Endothelial cell of umbilical vein (primary cell): ENCODE results near the gene VKORC1. TPM values are rescaled to one million over a fixed set of nuclear protein-coding genes. Genes with fewer than 3 reads are reported as not detected.

Experiments used
- BruUV-seq: library from RNA; stranded (reverse); fragments of 400-500 nt; replicated peaks from 2 replicates; lab custom pipeline; 2021; lab: Mats Ljungman, UMichigan
- CTCF ChIA-PET: fragments of 300-600, 350-600 bp; sonication (Branson Sonifier 250); formaldehyde crosslinking; loops from one replicate; lab custom pipeline; 2021; ENCODE audit warnings: antibody characterized with exemption, inconsistent platforms; lab: Charles Lee
- POLR2A ChIA-PET: fragments of 300-600, 350-600 bp; sonication (Branson Sonifier 250); formaldehyde crosslinking; loops from one replicate; lab custom pipeline; 2021; ENCODE audit warnings: antibody characterized with exemption, inconsistent platforms; lab: Charles Lee
- DNase-seq: peaks from one replicate; pipeline ENCODE4 v3.0.0-alpha.2; 2011; ENCODE audit warnings: low read depth, low spot score
- FAIRE-seq: peaks from 2 replicates; lab custom pipeline; 2011; peaks lifted over from hg19 to GRCh38; lab: Jason Lieb, UNC
- H2AFZ ChIP-seq: 2 replicates; pipeline ENCODE4 v1.6.0; 2012; ENCODE audit warnings: low read depth, low read length, control low read depth, inconsistent platforms
- H3K27ac ChIP-seq: 2 replicates; pipeline ENCODE4 v1.5.1; 2011; ENCODE audit warnings: low read depth, mild to moderate bottlenecking, control low read depth, low read length, moderate library complexity; ENCODE audit not compliant: insufficient read depth
- H3K27me3 ChIP-seq, 2 experiments: 2 replicates each; pipeline versions ENCODE4 v1.6.0 to v1.6.1; 2011; ENCODE audit warnings: low read length in 2 of 2, mixed read lengths in 1 of 2; ENCODE audit not compliant: control insufficient read depth in 2 of 2, insufficient read depth in 2 of 2
- H3K36me3 ChIP-seq, 2 experiments: 2 replicates in 1 of 2; 3 replicates in 1 of 2; pipeline ENCODE4 v1.5.1; 2011; ENCODE audit warnings: low read length in 2 of 2, mild to moderate bottlenecking in 1 of 2, moderate library complexity in 1 of 2; ENCODE audit not compliant: control insufficient read depth in 2 of 2, insufficient read depth in 2 of 2; ENCODE audit errors: extremely low read depth in 1 of 2
- H3K4me1 ChIP-seq: 3 replicates; pipeline ENCODE4 v1.5.1; 2011; ENCODE audit warnings: mild to moderate bottlenecking, low read length; ENCODE audit not compliant: control insufficient read depth, insufficient read depth; ENCODE audit errors: extremely low read depth
- H3K4me2 ChIP-seq: 2 replicates; pipeline ENCODE4 v1.6.1; 2011; ENCODE audit warnings: low read length, control low read depth, mixed read lengths; ENCODE audit not compliant: insufficient read depth
- H3K4me3 ChIP-seq, 3 experiments: fragments of 200-600 bp in 1 of 3; sonication (generic), shearing (Covaris generic) in 1 of 3; replicated peaks in 1 of 3; 2 replicates each; pipeline ENCODE4 v1.5.1; 2011 to 2016; ENCODE audit warnings: control low read depth in 3 of 3, low read length in 3 of 3, mild to moderate bottlenecking in 2 of 3, inconsistent platforms in 1 of 3, low read depth in 1 of 3, moderate library complexity in 1 of 3; ENCODE audit not compliant: insufficient read depth in 1 of 3
- H3K79me2 ChIP-seq: 2 replicates; pipeline ENCODE4 v1.6.0; 2012; ENCODE audit warnings: low read length, inconsistent platforms; ENCODE audit not compliant: control insufficient read depth, insufficient read depth
- H3K9ac ChIP-seq: replicated peaks from 2 replicates; pipeline ENCODE3; 2011; ENCODE audit warnings: low read length, control low read depth; ENCODE audit not compliant: insufficient read depth; ENCODE audit errors: extremely low read depth
- H3K9me1 ChIP-seq: replicated peaks from 3 replicates; pipeline ENCODE4 v1.6.0; 2011; ENCODE audit warnings: mild to moderate bottlenecking, low read length; ENCODE audit not compliant: control insufficient read depth, insufficient read depth; ENCODE audit errors: extremely low read depth
- H3K9me3 ChIP-seq: replicated peaks from 2 replicates; pipeline ENCODE4 v1.5.1; 2012; ENCODE audit warnings: low read length, inconsistent platforms; ENCODE audit not compliant: control insufficient read depth, insufficient read depth
- H4K20me1 ChIP-seq: replicated peaks from 2 replicates; pipeline ENCODE3; 2011; ENCODE audit warnings: mild to moderate bottlenecking, low read length; ENCODE audit not compliant: control insufficient read depth, insufficient read depth; ENCODE audit errors: extremely low read depth
- CTCF ChIP-seq, 2 donors: IDR thresholded peaks; 1 replicate in 1 of 2; 2 replicates in 1 of 2; pipeline ENCODE4 v1.5.1; 2011; ENCODE audit warnings: low read length in 2 of 2, mild to moderate bottlenecking in 2 of 2, moderate library complexity in 2 of 2, control low read depth in 1 of 2, inconsistent platforms in 1 of 2, low read depth in 1 of 2; ENCODE audit not compliant: insufficient read depth in 1 of 2; ENCODE audit errors: extremely low read depth in 1 of 2
- EZH2 ChIP-seq: IDR thresholded peaks from 2 replicates; pipeline ENCODE4 v1.6.1; 2012; ENCODE audit warnings: borderline replicate concordance, low read depth, mild to moderate bottlenecking, moderate library complexity, low read length, inconsistent platforms; ENCODE audit not compliant: severe bottlenecking
- FOS ChIP-seq: IDR thresholded peaks from 2 replicates; pipeline ENCODE4 v1.6.1; 2011; ENCODE audit warnings: mild to moderate bottlenecking, low read length, moderate library complexity, borderline replicate concordance; ENCODE audit not compliant: insufficient read depth
- GATA2 ChIP-seq: IDR thresholded peaks from 2 replicates; pipeline ENCODE4 v1.7.0; 2011; ENCODE audit warnings: low read depth, mild to moderate bottlenecking, moderate library complexity, mixed read lengths, low read length; ENCODE audit not compliant: insufficient read length, insufficient read depth
- JUN ChIP-seq: IDR thresholded peaks from 2 replicates; pipeline ENCODE4 v1.6.1; 2011; ENCODE audit warnings: borderline replicate concordance, low read depth; ENCODE audit not compliant: insufficient read length, insufficient read depth
- MYC ChIP-seq: IDR thresholded peaks from one replicate; pipeline ENCODE4 v1.6.1; 2011; ENCODE audit warnings: mild to moderate bottlenecking, low read depth, low read length
- POLR2A ChIP-seq: IDR thresholded peaks from 2 replicates; pipeline ENCODE4 v1.6.1; 2012; ENCODE audit warnings: low read depth, mild to moderate bottlenecking, control low read depth, low read length
- POLR2AphosphoS5 ChIP-seq: IDR thresholded peaks from 2 replicates; pipeline ENCODE4 v1.6.1; 2012; ENCODE audit warnings: low read depth, mild to moderate bottlenecking, control low read depth, low read length, moderate library complexity; ENCODE audit not compliant: insufficient read depth
- dilution Hi-C: fragments of 300-500 bp; cut with MboI; formaldehyde crosslinking; loops from one replicate; pipeline ENCODE4 v1.15.0; 2019; ENCODE audit warnings: low sequenced_read_pairs; ENCODE audit not compliant: extremely low pct_ligation_motif_present
- intact Hi-C: fragments of 100-400 bp; cut with micrococcal nuclease; formaldehyde crosslinking; loops from one replicate; pipeline ENCODE4 v1.10.0; 2022
- polyA plus RNA-seq, 4 experiments: library from polyadenylated mRNA; depleted of rRNA in 3 of 4; stranded (reverse) in 3 of 4; unstranded in 1 of 4; fragments of >200 nt; gene quantifications; 2 replicates each; pipeline versions ENCODE4 v1.2.1 to v1.2.3, GENCODE V29; 2011 to 2012; ENCODE audit warnings: missing spikeins in 1 of 4
- total RNA-seq: library from RNA; stranded (reverse); gene quantifications from 2 replicates; pipeline ENCODE4 v1.2.3, GENCODE V29; 2021
- TF ChIP-seq, protein P1 (sequence below): IDR thresholded peaks from 2 replicates; pipeline ENCODE4 v1.6.1; 2011; ENCODE audit not compliant: insufficient read depth, insufficient read length

Gene VKORC1
- total and polyA plus RNA-seq, 2 donors (not counting 3 experiments of a cell fraction or from before 2014, with no cell fraction given): 93.5 to 586 TPM

- Histone ChIP-seq H3K9me1 (no peaks in the 10 kb centered on the region), H3K4me2 (peak overlapping the region; percentile 88), H3K4me3 (peak overlapping the region; percentile 61 to 87 (median 87)), H3K4me1 (peaks cover 14% of the 10 kb centered on the region), H3K36me3 (peaks cover 3 to 28% of the 10 kb centered on the region in 2 experiments), H4K20me1 (no peaks in the 10 kb centered on the region), H3K27me3 (no peaks in the 10 kb centered on the region), H3K79me2 (peaks cover 48% of the 10 kb centered on the region), H3K9ac (peak overlapping the region; percentile 97), H2AFZ (peak overlapping the region; percentile 51), H3K27ac (peak overlapping the region; percentile 86), H3K9me3 (no peaks in the 10 kb centered on the region)
- no peak for TF ChIP-seq FOS
- TF ChIP-seq POLR2AphosphoS5: no peak
- TF ChIP-seq, protein P1, sequence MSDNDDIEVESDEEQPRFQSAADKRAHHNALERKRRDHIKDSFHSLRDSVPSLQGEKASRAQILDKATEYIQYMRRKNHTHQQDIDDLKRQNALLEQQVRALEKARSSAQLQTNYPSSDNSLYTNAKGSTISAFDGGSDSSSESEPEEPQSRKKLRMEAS: no peak
- no peak for TF ChIP-seq GATA2
- no peak for TF ChIP-seq CTCF (IDR thresholded peaks at IDR 0.05; ENCODE audit: extremely low read depth in 1 of 2, insufficient read depth in 1 of 2, low read depth in 1 of 2, low read length in 2 of 2)
- no peak for TF ChIP-seq MYC
- TF ChIP-seq POLR2A: no peak
- no peak for TF ChIP-seq EZH2
- no peak for TF ChIP-seq JUN
- intact Hi-C loops (loop anchor here (1.0 to 10.0 kb wide), 10 partner anchors 20 to 790 kb away; partner anchors contain the start of genes ARMC5, FUS, HSD3B7 and KAT8), dilution Hi-C loops (no loop called here)
- FAIRE-seq: no peak
- no TSS peak for BruUV-seq
- CTCF ChIA-PET: interaction anchor here (1.2 to 2.3 kb wide), 6 partner anchors 9 to 368 kb away, joined by 3 to 22 read pairs (median 6); partner anchors contain the start of genes HSD3B7 and ZNF843
- POLR2A ChIA-PET: interaction anchor here (0.9 to 1.8 kb wide), 4 partner anchors 9 to 105 kb away, joined by 5 to 9 read pairs (median 6); partner anchors contain the start of genes FUS and STX4
- no peak for DNase-seq
These were observed 19.8 kb downstream of the VKORC1 start for GRCh38 chr16:31074814-31075183.
